Erythroblast (primary cell): ENCODE measurements around the gene OR51D1.

ENCODE experiments used
- GATA1 ChIP-seq: IDR thresholded peaks from 2 replicates; pipeline ENCODE4 v1.6.1; 2011; ENCODE audit warnings: low read depth, mild to moderate bottlenecking, control low read depth, low read length, moderate library complexity
- POLR2A ChIP-seq: IDR thresholded peaks from 2 replicates; pipeline ENCODE4 v1.6.1; 2011; ENCODE audit warnings: mild to moderate bottlenecking, low read length

DNA sequence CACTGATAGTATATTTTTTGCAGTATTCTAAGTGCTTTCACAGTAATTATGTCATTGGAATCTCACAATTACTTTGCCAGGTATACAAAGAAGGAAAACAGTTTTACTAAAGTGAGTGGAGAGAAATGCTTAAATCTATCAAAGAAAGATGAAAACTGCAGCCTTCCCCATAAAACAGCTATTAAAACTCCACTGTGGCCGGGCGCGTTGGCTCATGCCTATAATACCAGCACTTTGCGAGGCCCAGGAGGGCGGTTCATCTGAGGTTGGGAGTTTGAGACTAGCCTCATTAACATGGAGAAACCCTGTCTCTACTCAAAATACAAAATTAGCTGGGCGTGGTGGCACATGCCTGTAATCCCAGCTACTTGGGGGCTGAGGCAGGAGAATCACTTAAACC, 25.6 kb downstream of the OR51D1 start:
- no peak for TF ChIP-seq POLR2A
- TF ChIP-seq GATA1 = no peak
